Stimulated activated CD4-positive, alpha-beta T cell treated with anti-CD3 and anti-CD28 coated beads, TNF-alpha, amount 100 ng/mL, for 24 hours (primary cell): Measurements from ENCODE around the gene DNAJB13.

Experiments
- DNase-seq, 3 experiments: peaks; one replicate each; pipeline ENCODE4 v3.0.0-alpha.2; 2020; ENCODE audit warnings: low read depth in 3 of 3

DNAJB13 gene

GRCh38 chr11:74000307-74001133 is 49.7 kb downstream of the DNAJB13 start:
- DNase-seq: no peak

- no peak for DNase-seq
These were observed 51.0 kb downstream of the DNAJB13 start for GRCh38 chr11:74001822-74002286.

- no peak for DNase-seq
These were observed 52.0 kb downstream of the DNAJB13 start for GRCh38 chr11:74002832-74003231.

- no peak for DNase-seq
These were observed 53.3 kb downstream of the DNAJB13 start for GRCh38 chr11:74004046-74004695.

- DNase-seq: peak; percentile 51 to 77 (median 57)
These were observed 54.2 kb downstream of the DNAJB13 start for GRCh38 chr11:74004759-74005615.

- DNase-seq: no peak
These were observed 55.1 kb downstream of the DNAJB13 start for GRCh38 chr11:74005721-74006517.

- DNase-seq: no peak
These were observed 56.0 kb downstream of the DNAJB13 start for GRCh38 chr11:74006743-74007304.

- DNase-seq: no peak
These were observed 57.0 kb downstream of the DNAJB13 start for GRCh38 chr11:74007691-74008372.

- no peak for DNase-seq
These were observed 57.8 kb downstream of the DNAJB13 start, which contains the start of gene UCP3 for GRCh38 chr11:74008373-74009229. TSS of gene UCP3 (minus strand) at chr11:74009085. CDS start at chr11:74007042, 2,043 bp downstream.

GRCh38 chr11:74009230-74009547 is 58.4 kb downstream of the DNAJB13 start:
- no peak for DNase-seq

- DNase-seq: no peak
These were observed 59.0 kb downstream of the DNAJB13 start for GRCh38 chr11:74009675-74010305.

GRCh38 chr11:74010306-74011300 is 59.8 kb downstream of the DNAJB13 start:
- no peak for DNase-seq

GRCh38 chr11:74011360-74012073 is 60.7 kb downstream of the DNAJB13 start:
- peak; percentile 13 to 58 (median 34) for DNase-seq

GRCh38 chr11:74012074-74012809 is 61.4 kb downstream of the DNAJB13 start:
- DNase-seq: no peak

- DNase-seq: no peak
These were observed 62.3 kb downstream of the DNAJB13 start for GRCh38 chr11:74013141-74013540.

- no peak for DNase-seq
These were observed 64.1 kb downstream of the DNAJB13 start for GRCh38 chr11:74014880-74015279.
